Uterus (tissue), 4 donors: ENCODE data around the gene IL1A. TPM values are rescaled to one million over a fixed set of nuclear protein-coding genes. Genes with fewer than 3 reads are reported as not detected.

Experiments
- DNase-seq, 2 donors: peaks; one replicate each; pipeline ENCODE4 v3.0.0-alpha.2; 2019 to 2020
- H3K27ac ChIP-seq, 2 donors: fragments of 200-600 bp; sonication (generic); 1 replicate in 1 of 2; 2 replicates in 1 of 2; pipeline ENCODE4 v1.5.1; 2016 to 2018
- H3K27me3 ChIP-seq, 2 donors: fragments of 200-600 bp; sonication (generic); one replicate each; pipeline ENCODE4 v1.5.1; 2018 to 2019; ENCODE audit warnings: control low read depth in 1 of 2
- H3K36me3 ChIP-seq, 2 donors: fragments of 200-600 bp; sonication (generic); one replicate each; pipeline ENCODE4 v1.5.1; 2019; ENCODE audit warnings: control low read depth in 1 of 2
- H3K4me1 ChIP-seq, 2 donors: fragments of 200-600 bp; sonication (generic); one replicate each; pipeline ENCODE4 v1.5.1; 2018 to 2019; ENCODE audit warnings: control low read depth in 1 of 2
- H3K4me3 ChIP-seq, 2 donors: fragments of 200-600 bp; sonication (generic); 1 replicate in 1 of 2; 2 replicates in 1 of 2; pipeline ENCODE4 v1.5.1; 2018 to 2019; ENCODE audit warnings: mild to moderate bottlenecking in 1 of 2
- H3K9me3 ChIP-seq, 2 donors: fragments of 200-600 bp; sonication (generic); one replicate each; pipeline ENCODE4 v1.5.1; 2019; ENCODE audit warnings: control low read depth in 1 of 2
- CTCF ChIP-seq, 4 experiments: fragments of 200-600 bp in 2 of 4; fragments of 450-650 bp in 2 of 4; sonication (generic) in 2 of 4; IDR thresholded peaks; one replicate each; pipeline ENCODE4 v1.5.1; 2016 to 2019; ENCODE audit warnings: antibody characterized with exemption in 4 of 4, mild to moderate bottlenecking in 2 of 4, moderate library complexity in 1 of 4
- POLR2A ChIP-seq, 2 donors: fragments of 450-650 bp; IDR thresholded peaks; one replicate each; pipeline ENCODE4 v1.6.1; 2016; ENCODE audit warnings: antibody characterized with exemption in 2 of 2, mild to moderate bottlenecking in 1 of 2, moderate library complexity in 1 of 2
- intact Hi-C: fragments of 100-400 bp; cut with DNase I; formaldehyde crosslinking; loops from one replicate; pipeline ENCODE4 v1.15.1; 2023; ENCODE audit warnings: low total_unique reads
- total RNA-seq, 4 donors: library from RNA; depleted of rRNA in 3 of 4; stranded (reverse); fragments of >200 nt in 3 of 4; gene quantifications; one replicate each; pipeline versions ENCODE4 v1.1.0 to v1.2.4, GENCODE V29; 2014 to 2023
- donor health status: DM: yes; HTN: yes; CAD: no.

Gene IL1A
- total RNA-seq, 4 donors from 2014 or later: 0.41 TPM; not detected in 3

GRCh38 chr2:112809112-112809511 lies 24.8 kb upstream of the IL1A start:
- Histone ChIP-seq H3K9me3 (no peaks in the 10 kb centered on the region), H3K36me3 (no peaks in the 10 kb centered on the region), H3K27ac (no peak overlapping the region), H3K27me3 (no peaks in the 10 kb centered on the region), H3K4me3 (no peak overlapping the region), H3K4me1 (no peaks in the 10 kb centered on the region)
- intact Hi-C loops: no loop called here
- DNase-seq: no peak
- no peak for TF ChIP-seq POLR2A (IDR thresholded peaks at IDR 0.05)
- TF ChIP-seq CTCF (IDR thresholded peaks at IDR 0.05): no peak

GRCh38 chr2:112807233-112807807 lies 23.0 kb upstream of the IL1A start:
- DNase-seq: no peak
- H3K4me1 ChIP-seq: no peaks in the 10 kb centered on the region
- intact Hi-C loops: no loop called here
- H3K27me3 ChIP-seq: no peaks in the 10 kb centered on the region
- H3K4me3 ChIP-seq: no peak overlapping the region
- no peaks in the 10 kb centered on the region for H3K36me3 ChIP-seq
- no peak overlapping the region for H3K27ac ChIP-seq
- TF ChIP-seq CTCF (IDR thresholded peaks at IDR 0.05) (no peak), POLR2A (IDR thresholded peaks at IDR 0.05) (no peak)
- H3K9me3 ChIP-seq: no peaks in the 10 kb centered on the region

GRCh38 chr2:112805542-112805941 lies 21.2 kb upstream of the IL1A start:
- TF ChIP-seq CTCF (IDR thresholded peaks at IDR 0.05) (no peak), POLR2A (IDR thresholded peaks at IDR 0.05) (no peak)
- Histone ChIP-seq H3K4me3 (no peak overlapping the region), H3K36me3 (no peaks in the 10 kb centered on the region), H3K4me1 (no peaks in the 10 kb centered on the region), H3K27me3 (no peaks in the 10 kb centered on the region), H3K27ac (no peak overlapping the region), H3K9me3 (no peaks in the 10 kb centered on the region)
- DNase-seq: no peak
- intact Hi-C loops: no loop called here

- Histone ChIP-seq H3K9me3 (no peaks in the 10 kb centered on the region), H3K27me3 (no peaks in the 10 kb centered on the region), H3K36me3 (no peaks in the 10 kb centered on the region), H3K4me3 (no peak overlapping the region), H3K4me1 (no peaks in the 10 kb centered on the region), H3K27ac (no peak overlapping the region)
- intact Hi-C loops: no loop called here
- DNase-seq: no peak
- TF ChIP-seq POLR2A (IDR thresholded peaks at IDR 0.05) (no peak), CTCF (IDR thresholded peaks at IDR 0.05) (no peak)
Measured at GRCh38 chr2:112803691-112804521, 19.6 kb upstream of the IL1A start.

- TF ChIP-seq CTCF (IDR thresholded peaks at IDR 0.05): no peak
- TF ChIP-seq POLR2A (IDR thresholded peaks at IDR 0.05): no peak
- intact Hi-C loops: no loop called here
- Histone ChIP-seq H3K36me3 (no peaks in the 10 kb centered on the region), H3K9me3 (no peaks in the 10 kb centered on the region), H3K4me1 (no peaks in the 10 kb centered on the region), H3K27ac (no peak overlapping the region), H3K27me3 (no peaks in the 10 kb centered on the region), H3K4me3 (no peak overlapping the region)
- no peak for DNase-seq
Measured at GRCh38 chr2:112800881-112801583, 16.7 kb upstream of the IL1A start.
